RWPE2 (cell line): ENCODE data around the gene IRF6.

Source experiments
- ATAC-seq: fragments of 200-7000 bp; cut with Tn5 transposase; 3 replicates; pipeline ENCODE4 v1.9.1; 2021; ENCODE audit warnings: low read depth
- DNase-seq: peaks from one replicate; pipeline ENCODE4 v3.0.0-alpha.2; 2020; ENCODE audit warnings: low spot score
- H3K27ac ChIP-seq: fragments of 450-650 bp; 2 replicates; pipeline ENCODE4 v1.5.1; 2017; ENCODE audit warnings: mild to moderate bottlenecking; ENCODE audit not compliant: poor library complexity, severe bottlenecking
- H3K27me3 ChIP-seq: fragments of 250-450 bp; sonication (Bioruptor Pico); 2 replicates; pipeline ENCODE4 v1.5.1; 2021; ENCODE audit warnings: mild to moderate bottlenecking, moderate library complexity; ENCODE audit not compliant: insufficient read depth, poor library complexity, severe bottlenecking
- H3K36me3 ChIP-seq: fragments of 250-450 bp; sonication (Bioruptor Pico); 2 replicates; pipeline ENCODE4 v1.5.1; 2020; ENCODE audit warnings: low read depth, mild to moderate bottlenecking, moderate library complexity
- H3K4me1 ChIP-seq: fragments of 250-450 bp; sonication (Bioruptor Pico); 2 replicates; pipeline ENCODE4 v1.5.1; 2021; ENCODE audit warnings: mild to moderate bottlenecking, moderate library complexity; ENCODE audit not compliant: insufficient read depth, poor library complexity, severe bottlenecking
- H3K4me3 ChIP-seq: fragments of 250-450 bp; sonication (Bioruptor Pico); 2 replicates; pipeline ENCODE4 v1.5.1; 2021; ENCODE audit warnings: mild to moderate bottlenecking, moderate library complexity; ENCODE audit not compliant: severe bottlenecking
- H3K9me3 ChIP-seq: fragments of 250-450 bp; sonication (Bioruptor Pico); 2 replicates; pipeline ENCODE4 v1.5.1; 2021; ENCODE audit warnings: mild to moderate bottlenecking, moderate library complexity; ENCODE audit not compliant: severe bottlenecking
- TF ChIP-seq, protein P1 (sequence below): fragments of 450-650 bp; IDR thresholded peaks from one replicate; pipeline ENCODE4 v1.5.1; 2017; ENCODE audit warnings: mild to moderate bottlenecking, moderate library complexity; ENCODE audit not compliant: poor library complexity, severe bottlenecking

The IRF6 gene

DNA sequence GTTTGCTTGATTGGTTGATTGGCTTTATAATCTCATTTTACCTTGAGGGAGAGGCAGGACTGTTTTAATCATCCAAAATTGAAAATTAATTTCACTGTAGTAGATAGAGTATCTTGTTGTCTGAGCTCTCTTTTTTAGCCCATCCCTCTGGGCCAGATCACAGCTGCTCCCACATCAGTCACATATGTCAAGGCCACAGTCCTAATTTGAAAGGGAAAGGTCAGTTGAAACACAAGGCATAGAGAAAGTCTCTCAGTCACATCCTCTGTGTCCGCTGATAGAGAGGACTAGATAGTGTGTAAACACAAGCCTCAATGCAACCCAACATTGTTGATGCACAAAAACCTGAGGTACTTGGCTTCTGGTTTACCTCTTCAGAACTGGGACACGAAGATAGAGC is 28.4 kb downstream of the IRF6 start:
- Histone ChIP-seq H3K9me3 (no peaks in the 10 kb centered on the region), H3K4me3 (no peak overlapping the region), H3K36me3 (no peaks in the 10 kb centered on the region), H3K27me3 (no peaks in the 10 kb centered on the region), H3K27ac (no peak overlapping the region), H3K4me1 (no peaks in the 10 kb centered on the region)
- no peak for DNase-seq
- TF ChIP-seq, protein P1, sequence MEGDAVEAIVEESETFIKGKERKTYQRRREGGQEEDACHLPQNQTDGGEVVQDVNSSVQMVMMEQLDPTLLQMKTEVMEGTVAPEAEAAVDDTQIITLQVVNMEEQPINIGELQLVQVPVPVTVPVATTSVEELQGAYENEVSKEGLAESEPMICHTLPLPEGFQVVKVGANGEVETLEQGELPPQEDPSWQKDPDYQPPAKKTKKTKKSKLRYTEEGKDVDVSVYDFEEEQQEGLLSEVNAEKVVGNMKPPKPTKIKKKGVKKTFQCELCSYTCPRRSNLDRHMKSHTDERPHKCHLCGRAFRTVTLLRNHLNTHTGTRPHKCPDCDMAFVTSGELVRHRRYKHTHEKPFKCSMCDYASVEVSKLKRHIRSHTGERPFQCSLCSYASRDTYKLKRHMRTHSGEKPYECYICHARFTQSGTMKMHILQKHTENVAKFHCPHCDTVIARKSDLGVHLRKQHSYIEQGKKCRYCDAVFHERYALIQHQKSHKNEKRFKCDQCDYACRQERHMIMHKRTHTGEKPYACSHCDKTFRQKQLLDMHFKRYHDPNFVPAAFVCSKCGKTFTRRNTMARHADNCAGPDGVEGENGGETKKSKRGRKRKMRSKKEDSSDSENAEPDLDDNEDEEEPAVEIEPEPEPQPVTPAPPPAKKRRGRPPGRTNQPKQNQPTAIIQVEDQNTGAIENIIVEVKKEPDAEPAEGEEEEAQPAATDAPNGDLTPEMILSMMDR: no peak
- ATAC-seq: no peak

DNA sequence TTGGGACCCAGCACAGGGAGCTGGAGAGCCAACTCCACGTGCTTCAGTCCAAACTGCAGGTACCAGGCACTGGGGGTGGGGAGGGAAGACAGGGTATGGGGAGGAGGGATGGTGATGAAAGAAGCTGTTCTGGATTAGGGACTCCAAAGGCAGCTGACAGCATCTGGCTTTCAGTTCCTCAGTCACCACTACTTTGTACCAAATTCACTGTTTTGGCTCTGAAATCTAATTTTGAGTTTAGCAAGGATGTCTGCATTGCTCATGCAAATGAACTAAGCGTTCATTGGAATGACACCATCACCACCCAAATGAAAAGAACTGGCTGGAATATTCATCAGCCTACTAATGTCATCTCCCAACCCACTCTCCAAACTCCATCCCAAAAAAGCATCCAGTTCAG is 30.3 kb downstream of the IRF6 start:
- Histone ChIP-seq H3K4me3 (no peak overlapping the region), H3K36me3 (no peaks in the 10 kb centered on the region), H3K27ac (no peak overlapping the region), H3K27me3 (no peaks in the 10 kb centered on the region), H3K4me1 (no peaks in the 10 kb centered on the region), H3K9me3 (no peaks in the 10 kb centered on the region)
- no peak for ATAC-seq
- DNase-seq: no peak
- TF ChIP-seq, protein P1: no peak

DNA sequence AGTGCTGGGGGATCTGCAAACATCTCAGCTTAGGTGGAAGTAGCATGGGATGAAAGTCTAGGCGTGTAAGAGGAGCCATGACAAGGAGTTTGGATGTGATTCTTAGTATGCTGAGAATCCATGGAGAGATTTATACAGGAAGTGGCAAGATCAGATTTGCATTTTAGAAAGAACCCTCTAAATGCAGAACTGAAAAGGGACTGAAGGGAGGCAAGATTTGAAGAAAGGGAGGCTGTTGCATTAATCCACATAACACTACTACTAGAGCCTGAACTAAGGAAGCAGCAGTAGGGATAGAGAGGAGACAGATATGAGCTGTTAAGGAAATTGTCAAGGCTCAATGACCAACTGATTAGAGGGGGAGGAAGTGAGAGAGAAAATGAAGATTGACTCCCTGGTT is 31.4 kb downstream of the IRF6 start:
- no peak overlapping the region for H3K27ac ChIP-seq
- no peaks in the 10 kb centered on the region for H3K36me3 ChIP-seq
- ATAC-seq: no peak
- peaks cover 3% of the 10 kb centered on the region for H3K4me1 ChIP-seq
- H3K4me3 ChIP-seq: no peak overlapping the region
- TF ChIP-seq, protein P1: no peak
- H3K9me3 ChIP-seq: no peaks in the 10 kb centered on the region
- no peak for DNase-seq
- H3K27me3 ChIP-seq: no peaks in the 10 kb centered on the region

DNA sequence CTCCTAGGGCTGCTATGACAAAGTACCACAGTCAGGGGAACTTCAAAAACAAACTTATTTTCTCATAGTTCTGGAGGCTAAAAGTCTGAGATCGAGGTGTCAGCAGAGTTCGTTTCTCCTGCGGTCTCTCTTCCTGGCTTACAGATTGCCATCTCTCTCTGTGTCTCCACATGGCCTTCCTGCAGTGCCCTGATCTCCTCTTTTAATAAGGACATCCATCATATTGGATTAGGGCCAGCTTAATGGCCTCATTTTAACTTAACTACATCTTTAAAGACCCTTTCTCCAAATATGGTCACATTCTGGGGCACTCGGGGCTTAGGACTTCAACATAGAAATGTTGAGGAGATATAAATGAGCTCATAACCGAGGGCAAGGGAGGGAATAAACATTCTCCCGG is 33.8 kb downstream of the IRF6 start:
- no peak overlapping the region for H3K27ac ChIP-seq
- H3K27me3 ChIP-seq: no peaks in the 10 kb centered on the region
- ATAC-seq: no peak
- no peaks in the 10 kb centered on the region for H3K9me3 ChIP-seq
- H3K4me3 ChIP-seq: no peak overlapping the region
- no peaks in the 10 kb centered on the region for H3K36me3 ChIP-seq
- DNase-seq: no peak
- TF ChIP-seq, protein P1: no peak
- H3K4me1 ChIP-seq: peaks cover 12% of the 10 kb centered on the region

DNA sequence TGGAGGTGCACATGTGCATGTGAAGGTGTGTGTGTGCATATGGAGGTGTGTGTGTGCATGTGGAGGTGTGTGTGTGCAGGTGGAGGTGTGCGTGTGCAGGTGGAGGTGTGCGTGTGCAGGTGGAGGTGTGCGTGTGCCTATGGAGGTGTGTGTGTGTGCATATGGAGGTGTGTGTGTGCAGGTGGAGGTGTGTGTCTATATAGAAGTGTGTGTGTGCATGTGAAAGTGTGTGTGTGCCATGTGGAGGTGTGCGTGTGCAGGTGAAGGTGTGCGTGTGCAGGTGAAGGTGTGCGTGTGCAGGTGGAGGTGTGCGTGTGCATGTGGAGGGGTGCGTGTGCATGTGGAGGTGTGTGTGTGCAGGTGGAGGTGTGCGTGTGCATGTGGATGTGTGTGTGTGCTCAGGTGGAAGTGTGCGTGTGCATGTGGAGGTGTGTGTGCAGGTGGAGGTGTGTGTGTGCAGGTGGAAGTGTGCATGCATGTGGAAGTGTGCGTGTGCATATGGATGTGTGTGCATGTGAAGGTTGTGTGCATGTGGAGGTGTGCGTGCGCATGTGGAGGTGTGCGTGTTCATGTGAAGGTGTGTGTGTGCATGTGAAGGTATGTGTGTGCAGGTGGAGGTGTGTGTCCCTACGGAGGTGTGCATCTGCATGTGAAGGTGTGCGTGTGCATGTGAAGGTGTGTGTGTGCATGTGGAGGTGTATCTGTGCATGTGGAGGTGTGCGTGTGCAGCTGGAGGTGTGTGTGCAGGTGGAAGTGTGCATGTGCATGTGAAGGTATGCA is 35.1 kb downstream of the IRF6 start:
- no peak overlapping the region for H3K27ac ChIP-seq
- TF ChIP-seq, protein P1: no peak

More for the DNA sequence above, 35.1 kb downstream of the IRF6 start:
- Histone ChIP-seq H3K27me3 (no peaks in the 10 kb centered on the region), H3K4me3 (no peak overlapping the region), H3K36me3 (no peaks in the 10 kb centered on the region), H3K4me1 (peaks cover 12% of the 10 kb centered on the region), H3K9me3 (no peaks in the 10 kb centered on the region)
- DNase-seq (no peak), ATAC-seq (no peak)
